Calu3 (cell line): ENCODE measurements around the gene RAB39B. TPM values are rescaled to one million over a fixed set of nuclear protein-coding genes. Genes with fewer than 3 reads are reported as not detected.

ENCODE experiments used
- Bru-seq: library from RNA; stranded (reverse); fragments of 400-500 nt; gene quantifications from one replicate; lab custom pipeline; 2021; lab: Mats Ljungman, UMichigan
- BruChase-seq, 2 experiments: library from RNA; stranded (reverse); fragments of 400-500 nt; gene quantifications; one replicate each; lab custom pipeline; 2021; lab: Mats Ljungman, UMichigan
- BruUV-seq: library from RNA; stranded (reverse); fragments of 400-500 nt; replicated peaks from 2 replicates; lab custom pipeline; 2021; lab: Mats Ljungman, UMichigan
- CTCF ChIA-PET: fragments of 300-600 bp; sonication (Branson Sonifier 250); formaldehyde crosslinking; loops from one replicate; lab custom pipeline; 2022; ENCODE audit warnings: antibody characterized with exemption; lab: Charles Lee
- DNase-seq: peaks from one replicate; pipeline ENCODE4 v3.0.0; 2022
- H3K27ac Mint-ChIP-seq: one replicate; pipeline ENCODE4 v1.8.0; 2022; ENCODE audit warnings: mixed read lengths; ENCODE audit not compliant: unreplicated experiment
- H3K27me3 Mint-ChIP-seq: one replicate; pipeline ENCODE4 v1.8.0; 2022; ENCODE audit warnings: mixed read lengths; ENCODE audit not compliant: unreplicated experiment
- H3K36me3 Mint-ChIP-seq: one replicate; pipeline ENCODE4 v1.8.0; 2022; ENCODE audit warnings: mild to moderate bottlenecking, moderate library complexity, mixed read lengths; ENCODE audit not compliant: insufficient read depth, unreplicated experiment
- H3K4me1 Mint-ChIP-seq: one replicate; pipeline ENCODE4 v1.8.0; 2022; ENCODE audit warnings: mild to moderate bottlenecking, low read depth, mixed read lengths; ENCODE audit not compliant: unreplicated experiment
- H3K4me3 Mint-ChIP-seq: one replicate; pipeline ENCODE4 v1.8.0; 2022; ENCODE audit warnings: mild to moderate bottlenecking, low read depth, moderate library complexity, mixed read lengths; ENCODE audit not compliant: unreplicated experiment
- H3K9me3 Mint-ChIP-seq: one replicate; pipeline ENCODE4 v1.8.0; 2022; ENCODE audit warnings: low read depth, mixed read lengths; ENCODE audit not compliant: unreplicated experiment
- intact Hi-C: fragments of 100-400 bp; cut with micrococcal nuclease; formaldehyde crosslinking; loops from one replicate; pipeline ENCODE4 v1.10.0; 2022; ENCODE audit not compliant: unreplicated experiment
- long read RNA-seq: library from polyadenylated mRNA; stranded (forward); transcript quantifications from one replicate; pipeline ENCODE4 v2.0.0, GENCODE V29; 2022
- total RNA-seq: library from RNA; stranded (reverse); gene quantifications from 2 replicates; pipeline ENCODE4 v1.2.3, GENCODE V29; 2022
- TF ChIP-seq, protein P1 (sequence below): fragments of 200-600 bp; IDR thresholded peaks from one replicate; pipeline ENCODE4 v1.8.0; 2022; ENCODE audit warnings: antibody characterized with exemption; ENCODE audit not compliant: unreplicated experiment

The RAB39B gene, protein sequence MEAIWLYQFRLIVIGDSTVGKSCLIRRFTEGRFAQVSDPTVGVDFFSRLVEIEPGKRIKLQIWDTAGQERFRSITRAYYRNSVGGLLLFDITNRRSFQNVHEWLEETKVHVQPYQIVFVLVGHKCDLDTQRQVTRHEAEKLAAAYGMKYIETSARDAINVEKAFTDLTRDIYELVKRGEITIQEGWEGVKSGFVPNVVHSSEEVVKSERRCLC
- total RNA-seq (0.38 and 0.44 TPM in 2 replicates), Bru-seq, nascent RNA (percentile 15 among the genes with signal in this experiment), BruChase-seq, experiment 1, labeled RNA remaining after a 6-hour chase (percentile 27 among the genes with signal in this experiment), BruChase-seq, experiment 2, labeled RNA remaining after a 2-hour chase (percentile 20 among the genes with signal in this experiment)
- long read RNA-seq: 0 reads

DNA sequence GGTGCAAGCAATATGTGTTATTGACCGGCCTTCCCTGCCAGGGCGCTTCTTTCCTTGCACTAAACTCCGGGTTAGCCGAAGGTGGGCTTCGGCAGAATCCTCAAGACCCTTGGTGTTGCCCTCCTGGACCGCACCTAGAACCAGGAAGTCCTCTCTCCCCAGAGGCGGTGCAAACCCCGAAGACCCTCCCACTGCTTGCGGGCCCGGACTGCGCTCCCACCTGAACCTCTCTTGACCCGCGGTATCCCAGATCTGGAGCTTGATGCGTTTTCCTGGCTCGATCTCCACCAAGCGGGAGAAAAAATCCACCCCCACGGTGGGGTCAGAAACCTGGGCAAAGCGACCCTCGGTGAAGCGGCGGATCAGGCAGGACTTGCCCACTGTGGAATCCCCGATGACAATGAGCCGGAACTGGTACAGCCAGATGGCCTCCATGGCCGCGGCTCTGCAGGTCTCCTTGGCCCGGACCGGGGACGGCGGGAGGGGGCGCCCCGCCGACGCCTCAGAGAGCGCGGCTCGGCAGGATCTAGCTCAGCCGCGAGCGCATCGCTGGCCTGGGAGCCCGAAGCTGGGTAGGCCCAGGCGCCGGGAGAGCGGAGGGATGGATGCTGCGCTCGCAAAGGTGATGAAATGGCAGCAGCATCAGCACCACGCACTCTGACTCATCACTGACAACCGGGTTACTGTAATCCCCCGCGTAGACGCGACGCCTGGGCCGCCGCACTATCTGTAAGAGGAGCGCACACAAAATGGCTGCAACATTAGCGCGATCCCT is at the start of gene RAB39B:
TSS of gene RAB39B (minus strand) at position 638 of the 775 bp plus-strand sequence. CDS start at position 435, 203 bp downstream.
- CTCF ChIA-PET: no interaction called here
- H3K4me3 Mint-ChIP-seq: peak within 1 kb of the TSS; percentile 44
- H3K27ac Mint-ChIP-seq: no peak within 1 kb of the TSS
- peaks cover 28% of the 10 kb centered on the region for H3K27me3 Mint-ChIP-seq
- BruUV-seq: no TSS peak
- no peaks in the 10 kb centered on the region for H3K36me3 Mint-ChIP-seq
- intact Hi-C loops: no loop called here
- no peaks in the 10 kb centered on the region for H3K4me1 Mint-ChIP-seq
- H3K9me3 Mint-ChIP-seq: no peaks in the 10 kb centered on the region
- TF ChIP-seq, protein P1, sequence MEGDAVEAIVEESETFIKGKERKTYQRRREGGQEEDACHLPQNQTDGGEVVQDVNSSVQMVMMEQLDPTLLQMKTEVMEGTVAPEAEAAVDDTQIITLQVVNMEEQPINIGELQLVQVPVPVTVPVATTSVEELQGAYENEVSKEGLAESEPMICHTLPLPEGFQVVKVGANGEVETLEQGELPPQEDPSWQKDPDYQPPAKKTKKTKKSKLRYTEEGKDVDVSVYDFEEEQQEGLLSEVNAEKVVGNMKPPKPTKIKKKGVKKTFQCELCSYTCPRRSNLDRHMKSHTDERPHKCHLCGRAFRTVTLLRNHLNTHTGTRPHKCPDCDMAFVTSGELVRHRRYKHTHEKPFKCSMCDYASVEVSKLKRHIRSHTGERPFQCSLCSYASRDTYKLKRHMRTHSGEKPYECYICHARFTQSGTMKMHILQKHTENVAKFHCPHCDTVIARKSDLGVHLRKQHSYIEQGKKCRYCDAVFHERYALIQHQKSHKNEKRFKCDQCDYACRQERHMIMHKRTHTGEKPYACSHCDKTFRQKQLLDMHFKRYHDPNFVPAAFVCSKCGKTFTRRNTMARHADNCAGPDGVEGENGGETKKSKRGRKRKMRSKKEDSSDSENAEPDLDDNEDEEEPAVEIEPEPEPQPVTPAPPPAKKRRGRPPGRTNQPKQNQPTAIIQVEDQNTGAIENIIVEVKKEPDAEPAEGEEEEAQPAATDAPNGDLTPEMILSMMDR: no peak
- peak; percentile 52 for DNase-seq

DNA sequence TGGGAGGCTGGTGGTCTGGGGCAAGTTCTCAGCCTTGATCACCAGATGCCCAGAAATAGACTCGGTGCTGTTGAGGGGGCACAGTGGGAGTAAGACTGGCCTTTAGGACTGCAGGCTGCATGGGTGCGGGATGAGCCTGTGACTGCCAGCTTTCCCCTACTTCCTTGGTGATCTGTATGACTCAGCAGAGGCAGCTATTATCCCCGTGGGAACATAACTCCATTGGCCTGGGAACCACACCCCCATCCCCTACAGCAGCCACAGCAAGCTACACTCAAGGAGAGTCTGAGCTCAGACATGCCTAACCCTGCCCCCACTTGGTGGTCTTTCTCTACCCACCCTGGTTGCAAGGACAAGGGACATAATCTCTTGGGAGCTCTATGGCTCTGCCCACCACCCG is 49.5 kb upstream of the RAB39B start:
- Mint-ChIP-seq H3K36me3 (no peaks in the 10 kb centered on the region), H3K27ac (no peak overlapping the region), H3K9me3 (peaks cover 4% of the 10 kb centered on the region), H3K27me3 (no peaks in the 10 kb centered on the region), H3K4me3 (no peak overlapping the region), H3K4me1 (no peaks in the 10 kb centered on the region)
- DNase-seq: no peak
- no TSS peak for BruUV-seq
- intact Hi-C loops: no loop called here
- TF ChIP-seq, protein P1: no peak
- CTCF ChIA-PET: no interaction called here

DNA sequence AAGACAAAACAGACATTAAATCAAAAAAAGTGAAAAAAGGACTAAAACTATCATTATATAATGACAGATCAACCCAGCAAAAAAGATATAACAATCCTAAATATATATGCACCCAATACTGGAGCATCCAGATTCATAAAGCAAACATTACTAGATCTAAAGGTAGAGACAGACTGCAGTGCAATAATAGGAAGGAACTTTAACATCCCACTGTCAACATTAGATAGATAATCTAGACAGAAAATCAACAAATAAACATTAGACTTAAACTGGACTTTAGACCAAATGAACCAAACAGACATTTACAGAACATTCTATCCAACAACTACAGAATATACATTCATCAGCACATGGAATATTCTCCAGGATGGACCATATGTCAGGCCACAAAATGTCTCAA is 29.5 kb upstream of the RAB39B start:
- no peak for DNase-seq
- TF ChIP-seq, protein P1: no peak
- intact Hi-C loops: no loop called here
- H3K27me3 Mint-ChIP-seq: no peaks in the 10 kb centered on the region
- H3K4me3 Mint-ChIP-seq: no peak overlapping the region
- BruUV-seq: no TSS peak
- no peak overlapping the region for H3K27ac Mint-ChIP-seq
- H3K36me3 Mint-ChIP-seq: no peaks in the 10 kb centered on the region
- peaks cover 3% of the 10 kb centered on the region for H3K9me3 Mint-ChIP-seq
- CTCF ChIA-PET: no interaction called here
- no peaks in the 10 kb centered on the region for H3K4me1 Mint-ChIP-seq

DNA sequence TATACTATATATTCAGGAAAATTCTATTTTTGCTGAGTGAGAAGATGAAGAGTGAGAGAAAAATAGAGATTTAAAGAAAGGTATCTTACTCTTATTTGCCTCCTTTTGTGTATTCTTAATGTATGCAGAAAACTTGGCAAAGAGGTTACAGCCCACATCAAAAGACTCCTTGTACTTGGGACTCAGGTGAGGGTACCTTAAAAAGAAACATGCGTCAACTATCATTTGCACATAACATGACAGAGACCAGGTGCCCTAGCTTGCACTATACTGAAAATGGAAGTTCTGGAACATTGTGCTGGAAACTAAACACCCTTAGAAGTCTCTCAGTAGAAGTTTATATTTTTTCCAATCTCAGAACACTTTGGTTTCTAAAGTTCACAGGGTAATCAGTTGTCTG is 15.6 kb upstream of the RAB39B start:
- H3K27me3 Mint-ChIP-seq: no peaks in the 10 kb centered on the region
- CTCF ChIA-PET: no interaction called here
- peaks cover 4% of the 10 kb centered on the region for H3K9me3 Mint-ChIP-seq
- TF ChIP-seq, protein P1: no peak
- DNase-seq: no peak
- BruUV-seq: no TSS peak
- H3K4me3 Mint-ChIP-seq: no peak overlapping the region
- intact Hi-C loops: no loop called here
- no peaks in the 10 kb centered on the region for H3K36me3 Mint-ChIP-seq
- H3K4me1 Mint-ChIP-seq: no peaks in the 10 kb centered on the region
- H3K27ac Mint-ChIP-seq: no peak overlapping the region
